Ammon's horn (tissue), 1 donor: ENCODE data around the gene FMOD.
"Not testable (repeated sequence)": the region's sequence is repeated elsewhere in the genome, so short reads cannot be mapped to it uniquely, and the experiment has no call there.

Source experiments
- DNase-seq: peaks from one replicate; pipeline ENCODE4 v3.0.0-alpha.2; 2016; ENCODE audit warnings: low spot score

FMOD gene

GRCh38 chr1:203306089-203306964, 44.6 kb downstream of the FMOD start:
- peak; percentile 87 for DNase-seq

GRCh38 chr1:203305809-203306088, 45.2 kb downstream of the FMOD start:
- no peak for DNase-seq

GRCh38 chr1:203304919-203305808, 45.8 kb downstream of the FMOD start, which contains the start of gene BTG2:
Gene BTG2, plus strand, starts transcription at chr1:203305519. Its CDS starts 88 bp downstream, at chr1:203305607.
- DNase-seq, result peak; percentile 96

GRCh38 chr1:203304391-203304918, 46.5 kb downstream of the FMOD start:
- DNase-seq, result no peak

GRCh38 chr1:203302894-203303293, 48.0 kb downstream of the FMOD start:
- DNase-seq, result no peak

GRCh38 chr1:203302456-203302855, 48.5 kb downstream of the FMOD start:
- no peak for DNase-seq

- no peak for DNase-seq
These were observed 49.6 kb downstream of the FMOD start for GRCh38 chr1:203301331-203301668.

- no peak for DNase-seq
These were observed 50.2 kb downstream of the FMOD start for GRCh38 chr1:203300441-203301330.

GRCh38 chr1:203299719-203300429, 51.0 kb downstream of the FMOD start:
- not testable (repeated sequence) for DNase-seq

GRCh38 chr1:203299169-203299568, 51.8 kb downstream of the FMOD start:
- DNase-seq, result no peak

GRCh38 chr1:203296460-203297073, 54.4 kb downstream of the FMOD start:
- no peak for DNase-seq

GRCh38 chr1:203295796-203296195, 55.1 kb downstream of the FMOD start:
- DNase-seq, result no peak

- peak; percentile 66 for DNase-seq
These were observed 59.5 kb downstream of the FMOD start for GRCh38 chr1:203291201-203292096.
